ENCODE results near the gene RASGRF2.
A peak's percentile ranks its signal among the peaks of the same experiment; 100 is the strongest.

The RASGRF2 gene

GRCh38 chr5:81205058-81205457 is 244.9 kb downstream of the RASGRF2 start:
- no peak for DNase-seq (ENCODE audit: low spot score)

GRCh38 chr5:81207009-81207408 is 246.8 kb downstream of the RASGRF2 start:
- DNase-seq (ENCODE audit: low spot score): no peak

GRCh38 chr5:81208904-81209303 is 248.7 kb downstream of the RASGRF2 start:
- no peak for DNase-seq (ENCODE audit: low spot score)

GRCh38 chr5:81209386-81209785 is 249.2 kb downstream of the RASGRF2 start:
- no peak for DNase-seq (ENCODE audit: low spot score)

GRCh38 chr5:81209869-81210493 is 249.8 kb downstream of the RASGRF2 start:
- DNase-seq (ENCODE audit: low spot score): peak; percentile 22

- peak; percentile 38 for DNase-seq (ENCODE audit: low spot score)
Measured at GRCh38 chr5:81212211-81212751, 252.1 kb downstream of the RASGRF2 start.

GRCh38 chr5:81213070-81213469 is 252.9 kb downstream of the RASGRF2 start:
- no peak for DNase-seq (ENCODE audit: low spot score)

- DNase-seq (ENCODE audit: low spot score): peak; percentile 33
Measured at GRCh38 chr5:81214848-81215247, 254.7 kb downstream of the RASGRF2 start.

GRCh38 chr5:81216152-81216551 is 256.0 kb downstream of the RASGRF2 start:
- no peak for DNase-seq (ENCODE audit: low spot score)

GRCh38 chr5:81219389-81219788 is 259.2 kb downstream of the RASGRF2 start:
- DNase-seq (ENCODE audit: low spot score): no peak

GRCh38 chr5:81222285-81222684 is 262.1 kb downstream of the RASGRF2 start:
- DNase-seq (ENCODE audit: low spot score): no peak

- DNase-seq (ENCODE audit: low spot score): no peak
Measured at GRCh38 chr5:81225463-81225862, 265.3 kb downstream of the RASGRF2 start.

- DNase-seq (ENCODE audit: low spot score): no peak
Measured at GRCh38 chr5:81226286-81226685, 266.1 kb downstream of the RASGRF2 start.

- DNase-seq (ENCODE audit: low spot score): no peak
Measured at GRCh38 chr5:81226949-81227348, 266.8 kb downstream of the RASGRF2 start.

- DNase-seq (ENCODE audit: low spot score): no peak
Measured at GRCh38 chr5:81228084-81228483, 267.9 kb downstream of the RASGRF2 start.

GRCh38 chr5:81230416-81230815 is 270.3 kb downstream of the RASGRF2 start:
- no peak for DNase-seq (ENCODE audit: low spot score)

GRCh38 chr5:81232464-81233079 is 272.4 kb downstream of the RASGRF2 start:
- DNase-seq (ENCODE audit: low spot score): no peak

GRCh38 chr5:81233080-81233634 is 273.0 kb downstream of the RASGRF2 start, which contains the start of gene CKMT2:
CKMT2 (plus strand) TSS chr5:81233322; CDS start chr5:81251133, 17,811 bp downstream.
- DNase-seq (ENCODE audit: low spot score): no peak

GRCh38 chr5:81234299-81234698 is 274.1 kb downstream of the RASGRF2 start:
- DNase-seq (ENCODE audit: low spot score): no peak

GRCh38 chr5:81234801-81235200 is 274.6 kb downstream of the RASGRF2 start:
- no peak for DNase-seq (ENCODE audit: low spot score)

GRCh38 chr5:81235287-81236072 is 275.3 kb downstream of the RASGRF2 start:
- DNase-seq (ENCODE audit: low spot score): no peak

GRCh38 chr5:81238460-81238859 is 278.3 kb downstream of the RASGRF2 start:
- no peak for DNase-seq (ENCODE audit: low spot score)
